GM12878 (cell line): Measurements from ENCODE around the gene ZNFX1. TPM values are rescaled to one million over a fixed set of nuclear protein-coding genes. Genes with fewer than 3 reads are reported as not detected.

ENCODE experiments used
- ASH2L ChIP-seq: fragments of 300-600, 200-600 bp; sonication (generic); IDR thresholded peaks from 2 replicates; pipeline ENCODE4 v1.6.1; 2017; ENCODE audit warnings: low read depth, mild to moderate bottlenecking, borderline replicate concordance
- CBFB ChIP-seq: IDR thresholded peaks from 2 replicates; pipeline ENCODE4 v1.6.1; 2016; ENCODE audit warnings: antibody characterized with exemption, low read depth
- JUND ChIP-seq: IDR thresholded peaks from 2 replicates; pipeline ENCODE4 v1.6.1; 2012; ENCODE audit warnings: low read depth, mild to moderate bottlenecking, low read length, improper control_type of control experiment, moderate library complexity
- KDM1A ChIP-seq: fragments of 200-600 bp; sonication (generic); IDR thresholded peaks from 2 replicates; pipeline ENCODE4 v1.6.1; 2016; ENCODE audit warnings: borderline replicate concordance
- MEF2A ChIP-seq: IDR thresholded peaks from 2 replicates; pipeline ENCODE4 v1.6.1; 2011; ENCODE audit warnings: low read depth, mild to moderate bottlenecking, low read length, moderate library complexity; ENCODE audit not compliant: insufficient read depth
- MYC ChIP-seq: IDR thresholded peaks from 2 replicates; pipeline ENCODE4 v1.6.1; 2011; ENCODE audit warnings: mild to moderate bottlenecking, low read length, moderate library complexity, inconsistent platforms; ENCODE audit not compliant: insufficient read depth, insufficient replicate concordance, insufficient read length, severe bottlenecking
- NFYA ChIP-seq: IDR thresholded peaks from 2 replicates; pipeline ENCODE4 v1.6.1; 2011; ENCODE audit warnings: low read depth, mild to moderate bottlenecking, low read length, improper control_type of control experiment, borderline replicate concordance
- NFYB ChIP-seq: IDR thresholded peaks from 2 replicates; pipeline ENCODE4 v1.6.1; 2011; ENCODE audit warnings: low read depth, mild to moderate bottlenecking, low read length, improper control_type of control experiment, moderate library complexity; ENCODE audit not compliant: insufficient read depth
- NR2C2 ChIP-seq: IDR thresholded peaks from 2 replicates; pipeline ENCODE4 v1.6.1; 2011; ENCODE audit warnings: borderline replicate concordance, low read depth; ENCODE audit not compliant: control insufficient read depth, insufficient read length
- NRF1 ChIP-seq: conservative IDR thresholded peaks from 2 replicates; pipeline ENCODE4 v1.6.1; 2011; ENCODE audit warnings: mild to moderate bottlenecking, low read depth, low read length, improper control_type of control experiment
- POU2F2 ChIP-seq: IDR thresholded peaks from 3 replicates; pipeline ENCODE4 v1.6.1; 2011; ENCODE audit warnings: low read depth, mild to moderate bottlenecking, low read length, borderline replicate concordance
- RUNX3 ChIP-seq: IDR thresholded peaks from 2 replicates; pipeline ENCODE4 v1.6.1; 2012; ENCODE audit warnings: low read length, inconsistent platforms
- SMAD5 ChIP-seq: IDR thresholded peaks from 2 replicates; pipeline ENCODE4 v1.6.1; 2016; ENCODE audit warnings: antibody characterized with exemption, low read depth
- STAT1 ChIP-seq: fragments of 450-650 bp; conservative IDR thresholded peaks from 2 replicates; pipeline ENCODE4 v1.6.1; 2014; ENCODE audit warnings: antibody characterized with exemption, mild to moderate bottlenecking
- TARDBP ChIP-seq: IDR thresholded peaks from 2 replicates; pipeline ENCODE4 v1.6.1; 2016; ENCODE audit warnings: borderline replicate concordance
- ZNF622 ChIP-seq: fragments of 450-650 bp; IDR thresholded peaks from 2 replicates; pipeline ENCODE4 v1.6.1; 2017; ENCODE audit warnings: mild to moderate bottlenecking, inconsistent platforms
- polyA plus RNA-seq, 11 experiments: library from polyadenylated mRNA; depleted of rRNA in 4 of 11; unstranded in 6 of 11; stranded (reverse) in 5 of 11; fragments of >200 nt; fragmentation: Nextera tagmentation in 4 of 11; fragmentation: Illumina TruSeq in 1 of 11; extraction: Ambion mirVana in 4 of 11; extraction: Trizol in 1 of 11; gene quantifications; 1 replicate in 1 of 11; 2 replicates in 10 of 11; pipeline versions ENCODE4 v1.2.1 to v1.2.3, GENCODE V29; 2011 to 2016; ENCODE audit warnings: inconsistent platforms in 2 of 11, missing spikeins in 2 of 11, low read depth in 1 of 11
- total RNA-seq, 4 experiments: library from RNA; depleted of rRNA in 3 of 4; stranded (reverse); fragments of >200 nt in 3 of 4; fragmentation: Illumina TruSeq in 1 of 4; extraction: Trizol in 1 of 4; gene quantifications; 2 replicates each; pipeline versions ENCODE4 v1.2.1 to v1.2.3, GENCODE V29; 2013 to 2021
- TF ChIP-seq, protein P1 (sequence below): fragments of 450-650 bp; IDR thresholded peaks from 2 replicates; pipeline ENCODE4 v1.6.1; 2017; ENCODE audit warnings: mild to moderate bottlenecking, moderate library complexity
- TF ChIP-seq, protein P2 (sequence below): IDR thresholded peaks from 2 replicates; pipeline ENCODE4 v1.6.1; 2012; ENCODE audit warnings: low read depth, low read length, improper control_type of control experiment

Gene ZNFX1
- total and polyA plus RNA-seq, 10 of the 15 experiments (the other 5 are each of a cell fraction or from before 2014, with no cell fraction given) = 7.4 to 31.5 (median 25.6) TPM

DNA sequence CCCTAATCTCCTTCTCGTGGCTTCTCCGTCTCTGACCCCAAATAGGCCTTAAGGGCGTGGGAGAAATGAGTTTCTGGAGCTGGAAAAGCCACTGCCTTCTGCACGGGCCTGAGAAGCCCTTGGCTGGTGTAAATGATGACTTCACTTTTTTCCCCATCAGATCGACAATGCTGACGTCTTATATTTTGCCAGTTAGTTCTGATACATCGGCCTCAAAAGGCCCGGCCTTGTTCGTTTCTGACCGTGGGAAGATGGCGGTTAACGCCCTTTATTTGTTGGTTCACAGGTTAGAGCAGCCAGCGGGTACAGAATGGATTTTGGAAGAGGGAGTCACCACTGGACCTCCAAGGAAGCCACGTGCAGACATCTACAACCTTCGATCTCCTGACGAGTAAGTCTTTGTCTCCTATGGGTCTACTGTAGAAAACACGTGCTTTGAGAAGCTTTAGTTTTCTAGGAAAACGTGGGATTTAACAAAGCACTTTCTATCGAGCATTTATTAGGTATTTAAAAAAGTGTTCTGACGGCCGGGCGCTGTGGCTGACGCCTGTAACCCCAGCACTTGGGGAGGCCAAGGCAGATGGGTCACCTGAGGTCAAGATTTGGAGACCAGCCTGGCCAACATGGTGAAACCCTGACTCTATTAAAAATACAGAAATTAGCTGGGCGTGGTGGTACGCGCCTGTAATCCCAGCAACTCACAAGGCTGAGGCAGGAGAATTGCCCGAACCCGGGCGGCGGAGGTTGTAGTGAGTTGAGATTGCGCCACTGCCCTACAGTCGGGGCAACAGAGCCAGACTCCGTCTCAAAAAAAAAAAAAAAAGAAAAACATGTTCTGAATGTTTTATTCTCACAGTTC is 1.2 kb upstream of the ZNFX1 start (continued):
- TF ChIP-seq, protein P1, sequence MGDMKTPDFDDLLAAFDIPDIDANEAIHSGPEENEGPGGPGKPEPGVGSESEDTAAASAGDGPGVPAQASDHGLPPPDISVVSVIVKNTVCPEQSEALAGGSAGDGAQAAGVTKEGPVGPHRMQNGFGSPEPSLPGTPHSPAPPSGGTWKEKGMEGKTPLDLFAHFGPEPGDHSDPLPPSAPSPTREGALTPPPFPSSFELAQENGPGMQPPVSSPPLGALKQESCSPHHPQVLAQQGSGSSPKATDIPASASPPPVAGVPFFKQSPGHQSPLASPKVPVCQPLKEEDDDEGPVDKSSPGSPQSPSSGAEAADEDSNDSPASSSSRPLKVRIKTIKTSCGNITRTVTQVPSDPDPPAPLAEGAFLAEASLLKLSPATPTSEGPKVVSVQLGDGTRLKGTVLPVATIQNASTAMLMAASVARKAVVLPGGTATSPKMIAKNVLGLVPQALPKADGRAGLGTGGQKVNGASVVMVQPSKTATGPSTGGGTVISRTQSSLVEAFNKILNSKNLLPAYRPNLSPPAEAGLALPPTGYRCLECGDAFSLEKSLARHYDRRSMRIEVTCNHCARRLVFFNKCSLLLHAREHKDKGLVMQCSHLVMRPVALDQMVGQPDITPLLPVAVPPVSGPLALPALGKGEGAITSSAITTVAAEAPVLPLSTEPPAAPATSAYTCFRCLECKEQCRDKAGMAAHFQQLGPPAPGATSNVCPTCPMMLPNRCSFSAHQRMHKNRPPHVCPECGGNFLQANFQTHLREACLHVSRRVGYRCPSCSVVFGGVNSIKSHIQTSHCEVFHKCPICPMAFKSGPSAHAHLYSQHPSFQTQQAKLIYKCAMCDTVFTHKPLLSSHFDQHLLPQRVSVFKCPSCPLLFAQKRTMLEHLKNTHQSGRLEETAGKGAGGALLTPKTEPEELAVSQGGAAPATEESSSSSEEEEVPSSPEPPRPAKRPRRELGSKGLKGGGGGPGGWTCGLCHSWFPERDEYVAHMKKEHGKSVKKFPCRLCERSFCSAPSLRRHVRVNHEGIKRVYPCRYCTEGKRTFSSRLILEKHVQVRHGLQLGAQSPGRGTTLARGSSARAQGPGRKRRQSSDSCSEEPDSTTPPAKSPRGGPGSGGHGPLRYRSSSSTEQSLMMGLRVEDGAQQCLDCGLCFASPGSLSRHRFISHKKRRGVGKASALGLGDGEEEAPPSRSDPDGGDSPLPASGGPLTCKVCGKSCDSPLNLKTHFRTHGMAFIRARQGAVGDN = 0 out of 2 replicates have a peak, but pooled peaks have one; percentile 6
- no peak for TF ChIP-seq NR2C2
- no peak for TF ChIP-seq KDM1A
- TF ChIP-seq JUND = no peak
- no peak for TF ChIP-seq NFYB
- TF ChIP-seq RUNX3 = peak; percentile 1; the same call in 1 of the 2 replicates
- TF ChIP-seq, protein P2, sequence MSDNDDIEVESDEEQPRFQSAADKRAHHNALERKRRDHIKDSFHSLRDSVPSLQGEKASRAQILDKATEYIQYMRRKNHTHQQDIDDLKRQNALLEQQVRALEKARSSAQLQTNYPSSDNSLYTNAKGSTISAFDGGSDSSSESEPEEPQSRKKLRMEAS = peak; percentile 54; the same call in 1 of the 2 replicates
- TF ChIP-seq ASH2L = no peak
- peak; percentile 2 for TF ChIP-seq MYC
- TF ChIP-seq TARDBP = no peak
- no peak for TF ChIP-seq NFYA
- no peak; the same call in 1 of the 2 replicates for TF ChIP-seq SMAD5
- no peak for TF ChIP-seq POU2F2
- no peak for TF ChIP-seq NRF1
- no peak for TF ChIP-seq MEF2A
- no peak for TF ChIP-seq STAT1
- no peak for TF ChIP-seq ZNF622
- no peak for TF ChIP-seq CBFB
